ENCODE results near the gene FBXL20.

The FBXL20 gene

GRCh38 chr17:39225308-39225958 is 176.0 kb downstream of the FBXL20 start, which contains the start of gene STAC2:
Gene STAC2, minus strand, starts transcription at chr17:39225945. Its CDS starts 443 bp downstream, at chr17:39225502.
- DNase-seq (ENCODE audit: low read depth) = no peak

- no peak for DNase-seq (ENCODE audit: low read depth)
These were observed 176.6 kb downstream of the FBXL20 start for GRCh38 chr17:39224778-39225307.

DNA sequence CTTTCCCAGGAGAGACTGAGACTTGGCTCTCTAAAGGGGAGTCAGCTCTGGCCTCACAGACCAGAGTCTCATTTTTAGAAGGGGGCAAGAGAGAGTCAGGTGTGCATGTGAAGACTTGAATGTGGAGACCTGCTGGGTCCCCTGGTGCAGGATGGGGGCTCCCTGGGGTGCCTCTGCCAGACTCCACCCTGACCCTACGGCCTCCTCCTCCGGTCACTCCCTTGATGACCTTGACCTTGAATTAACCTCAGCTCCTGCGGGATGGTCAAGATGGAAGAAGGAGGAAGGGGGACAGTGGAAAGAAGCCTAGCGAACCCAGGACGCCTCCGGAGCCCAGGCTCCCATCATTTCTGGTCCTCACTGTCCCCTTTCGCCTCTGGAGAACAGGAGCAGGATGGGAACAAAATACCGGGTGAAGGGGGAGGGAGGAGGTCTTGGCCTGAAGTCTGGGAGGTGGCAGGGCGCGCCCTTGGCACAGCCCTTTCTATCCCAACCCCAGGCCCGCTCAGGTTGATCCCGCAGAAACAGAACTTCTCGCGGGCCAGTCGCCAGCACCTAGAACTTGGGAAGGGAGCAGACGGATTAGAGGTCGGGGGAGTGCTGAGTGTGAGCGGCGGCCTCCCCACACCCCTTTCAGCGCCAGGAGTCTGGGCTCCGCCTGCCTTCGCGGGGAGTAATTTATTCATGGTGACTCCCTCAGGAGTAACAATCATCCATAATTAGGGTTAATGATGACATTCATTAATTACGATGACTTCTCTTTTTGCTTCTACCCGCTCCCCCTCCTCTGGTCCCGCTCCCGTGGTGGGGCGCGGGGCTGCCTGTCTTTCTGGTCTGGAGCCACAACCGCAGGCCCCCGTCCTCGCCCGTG is 177.3 kb downstream of the FBXL20 start:
- no peak for DNase-seq (ENCODE audit: low read depth)

GRCh38 chr17:39222866-39223834 is 178.3 kb downstream of the FBXL20 start:
- no peak for DNase-seq (ENCODE audit: low read depth)

- DNase-seq (ENCODE audit: low read depth) = no peak
These were observed 179.3 kb downstream of the FBXL20 start for GRCh38 chr17:39222151-39222550.

GRCh38 chr17:39221572-39221971 is 179.9 kb downstream of the FBXL20 start:
- DNase-seq (ENCODE audit: low read depth) = no peak

DNA sequence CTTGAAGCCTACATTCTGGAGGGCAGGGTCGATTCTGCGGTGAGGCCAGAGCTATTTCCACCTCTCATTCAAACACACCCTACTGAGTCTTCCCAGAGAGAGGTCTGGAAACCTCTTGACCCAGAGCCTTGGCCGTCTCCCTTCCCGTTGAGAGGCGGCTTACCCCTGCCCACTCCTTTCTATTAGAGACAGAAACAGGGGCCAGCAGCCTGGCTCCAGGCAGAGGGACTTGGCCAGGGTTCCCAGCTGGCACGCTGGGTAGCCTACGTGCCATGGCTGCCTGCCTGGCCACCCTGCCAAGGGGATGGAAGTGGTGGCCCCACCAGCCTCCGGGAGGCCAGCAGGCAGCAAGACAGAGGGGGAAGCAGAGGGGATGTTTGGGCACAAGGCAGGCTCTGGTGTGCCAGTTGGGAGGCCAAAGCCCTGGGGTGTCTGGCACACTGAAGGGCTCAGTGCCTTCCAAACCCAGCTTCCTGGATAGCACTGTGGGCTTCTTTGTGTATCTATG is 181.7 kb downstream of the FBXL20 start:
- no peak for DNase-seq (ENCODE audit: low read depth)

DNA sequence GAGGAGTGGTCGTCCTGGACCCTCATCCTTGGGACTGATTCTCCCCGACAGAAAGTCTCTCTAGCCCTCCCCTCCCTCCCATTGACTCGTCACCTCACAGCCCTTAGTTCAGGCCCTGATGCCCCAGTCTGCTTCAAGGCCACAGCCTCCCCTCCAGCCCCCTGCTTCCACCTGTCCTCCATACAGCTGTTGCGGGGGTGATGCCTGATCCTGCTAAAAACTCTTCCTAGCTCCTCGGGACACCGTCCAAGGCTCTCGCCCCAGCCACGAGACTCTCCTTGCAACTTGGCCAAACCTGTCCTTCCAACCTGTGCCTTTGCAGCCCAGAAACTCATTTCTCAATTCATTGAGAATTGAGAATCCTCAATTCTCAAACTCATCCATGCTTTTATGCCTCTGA is 182.5 kb downstream of the FBXL20 start:
- DNase-seq (ENCODE audit: low read depth) = no peak

DNA sequence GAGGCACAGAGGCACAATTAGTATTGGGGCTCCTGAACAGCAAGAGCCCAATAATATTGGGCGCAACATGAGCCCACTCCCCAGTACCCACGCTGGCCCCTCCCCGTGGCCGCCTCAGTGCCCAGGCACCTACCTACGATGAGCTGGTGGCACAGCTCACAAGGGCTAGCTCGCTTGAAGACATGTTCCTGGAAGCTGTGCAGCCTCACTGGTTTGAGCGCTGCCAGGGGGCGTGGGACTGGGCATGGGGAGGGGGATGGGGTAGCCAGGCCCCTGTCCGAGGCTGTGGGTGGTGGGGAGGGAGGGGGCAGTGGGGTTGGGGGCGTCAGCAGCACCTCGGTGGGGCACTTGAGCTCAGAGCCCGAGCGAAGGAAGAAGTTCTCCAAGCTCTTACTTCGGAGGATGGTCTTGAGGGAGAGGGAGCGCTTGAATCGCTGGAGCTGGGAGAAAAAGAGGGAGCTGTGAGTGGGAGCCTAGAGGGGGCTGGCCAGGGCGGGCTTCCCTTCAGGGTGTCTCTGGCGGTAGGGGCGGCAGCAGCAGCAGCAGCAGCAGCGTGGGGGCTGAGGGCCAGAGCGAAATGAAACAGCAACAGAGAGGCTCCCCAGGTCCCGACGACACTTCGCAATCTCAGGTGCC is 183.6 kb downstream of the FBXL20 start:
- no peak for DNase-seq (ENCODE audit: low read depth)

- DNase-seq (ENCODE audit: low read depth) = peak; percentile 45
These were observed 187.6 kb downstream of the FBXL20 start for GRCh38 chr17:39213852-39214251.

- no peak for DNase-seq (ENCODE audit: low read depth)
These were observed 188.5 kb downstream of the FBXL20 start for GRCh38 chr17:39212841-39213480.

DNA sequence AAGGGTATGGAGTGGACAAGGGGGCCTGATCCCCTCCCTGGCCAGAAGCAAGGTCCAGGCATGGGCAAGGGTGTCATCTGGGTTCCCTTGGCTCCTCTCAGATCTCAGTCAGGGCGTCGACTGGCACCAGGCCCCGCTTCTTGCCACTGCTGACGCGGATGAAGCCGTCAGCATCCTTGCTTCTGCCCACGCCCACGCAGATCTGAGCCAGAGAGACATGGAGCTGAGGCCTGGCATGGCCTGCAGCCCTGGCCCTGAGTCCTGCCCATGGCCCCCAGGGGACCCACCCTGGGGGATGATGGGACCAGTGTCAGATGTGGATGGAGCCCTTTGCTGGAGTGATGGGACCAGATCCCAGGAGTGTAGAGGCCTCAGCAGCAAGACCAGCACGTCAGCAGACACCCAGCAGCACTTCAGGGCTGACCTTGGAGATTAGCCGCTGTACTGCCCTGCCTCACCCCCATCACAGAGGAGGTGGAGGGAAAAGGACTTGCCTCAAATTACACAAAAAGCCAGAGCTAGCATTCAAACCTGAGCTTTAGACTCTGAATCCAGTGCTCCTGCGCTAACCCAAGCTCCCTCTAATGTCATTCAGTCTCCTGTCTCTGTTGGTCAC is 189.1 kb downstream of the FBXL20 start:
- DNase-seq (ENCODE audit: low read depth) = no peak

- DNase-seq (ENCODE audit: low read depth) = no peak
These were observed 191.4 kb downstream of the FBXL20 start for GRCh38 chr17:39210093-39210434.

- DNase-seq (ENCODE audit: low read depth) = peak; percentile 80
These were observed 191.9 kb downstream of the FBXL20 start for GRCh38 chr17:39209317-39210092.

GRCh38 chr17:39208893-39209292 is 192.5 kb downstream of the FBXL20 start:
- no peak for DNase-seq (ENCODE audit: low read depth)

DNA sequence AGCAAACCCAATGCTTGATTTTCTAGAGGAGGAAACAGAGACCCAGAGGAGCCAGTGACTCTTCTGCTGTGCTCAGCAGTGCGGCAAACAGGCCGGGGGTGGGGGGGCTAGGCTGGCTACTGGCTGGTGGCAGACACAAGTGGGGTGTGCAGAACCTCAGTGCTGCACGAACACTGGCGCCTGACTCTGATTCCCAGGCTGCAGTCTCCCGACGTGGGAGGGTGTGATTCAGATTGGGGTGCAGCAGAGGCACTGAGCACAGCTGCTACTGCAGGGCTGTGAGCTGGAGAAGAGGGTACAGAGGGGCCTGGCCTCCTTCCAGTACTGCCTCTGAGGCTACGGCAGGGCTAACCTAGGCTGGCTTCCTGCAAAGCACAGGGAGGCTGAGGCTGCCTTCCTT is 193.3 kb downstream of the FBXL20 start:
- no peak for DNase-seq (ENCODE audit: low read depth)

DNA sequence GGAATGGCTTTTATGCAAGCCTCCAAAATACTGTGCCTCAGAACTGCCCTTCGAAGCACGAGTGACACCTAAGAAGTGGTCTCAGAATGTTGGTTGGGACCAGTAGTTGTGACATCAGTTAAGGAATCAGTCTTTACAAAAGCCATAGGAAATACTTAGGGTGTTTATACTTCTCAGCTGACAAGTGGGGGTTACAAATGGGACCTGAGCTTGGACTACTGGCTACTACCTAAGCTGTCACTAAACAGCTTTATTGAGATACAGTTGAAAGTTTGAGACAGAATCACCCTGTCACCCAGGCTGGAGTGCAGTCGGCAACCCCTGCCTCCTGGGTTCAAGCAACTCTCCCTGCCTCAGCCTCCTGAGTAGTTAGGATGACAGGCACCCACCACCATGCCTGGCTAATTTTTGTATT is 196.3 kb downstream of the FBXL20 start:
- DNase-seq (ENCODE audit: low read depth) = no peak

- DNase-seq (ENCODE audit: low read depth) = no peak
These were observed 197.2 kb downstream of the FBXL20 start for GRCh38 chr17:39204245-39204644.
